ENCODE measurements around the gene ACTG1. TPM values are rescaled to one million over a fixed set of nuclear protein-coding genes. Genes with fewer than 3 reads are reported as not detected.

Gene ACTG1
- total and polyA plus RNA-seq, 2 of the 13 experiments (the other 11 are each of a cell fraction or from before 2014, with no cell fraction given), result 973 to 1,138 TPM

GRCh38 chr17:81488276-81488860 lies 24.2 kb downstream of the ACTG1 start (continued):
- no peak for TF ChIP-seq ZNF407 (CRISPR knock-in tag; IDR thresholded peaks at IDR 0.05; ENCODE audit: not compliant biosample characterization)
- TF ChIP-seq HNRNPK (IDR thresholded peaks at IDR 0.05; ENCODE audit: low read depth, low read length, poor library complexity, severe bottlenecking), result no peak
- no peak for TF ChIP-seq YEATS2 (CRISPR knock-in tag; IDR thresholded peaks at IDR 0.05; ENCODE audit: borderline replicate concordance)
- TF ChIP-seq KIAA2018 (CRISPR knock-in tag; IDR thresholded peaks at IDR 0.05; ENCODE audit: borderline replicate concordance), result no peak
- no peak for TF ChIP-seq RNF2 (conservative IDR thresholded peaks at IDR 0.05; ENCODE audit: low read depth)
- TF ChIP-seq ZNF33A (CRISPR knock-in tag; IDR thresholded peaks at IDR 0.05; ENCODE audit: borderline replicate concordance), result no peak
- TF ChIP-seq MNT (IDR thresholded peaks at IDR 0.05), result no peak
- TF ChIP-seq ZFP1 (CRISPR knock-in tag; IDR thresholded peaks at IDR 0.05), result no peak
